Limb (tissue), 2 donors: Measurements from ENCODE around the gene MVB12B.

Source experiments
- DNase-seq, 2 donors: peaks; one replicate each; pipeline ENCODE4 v3.0.0-alpha.2; 2016; ENCODE audit errors: extremely low spot score in 2 of 2

Gene MVB12B

GRCh38 chr9:126381195-126381594 lies 54.6 kb downstream of the MVB12B start:
- DNase-seq: no peak

DNA sequence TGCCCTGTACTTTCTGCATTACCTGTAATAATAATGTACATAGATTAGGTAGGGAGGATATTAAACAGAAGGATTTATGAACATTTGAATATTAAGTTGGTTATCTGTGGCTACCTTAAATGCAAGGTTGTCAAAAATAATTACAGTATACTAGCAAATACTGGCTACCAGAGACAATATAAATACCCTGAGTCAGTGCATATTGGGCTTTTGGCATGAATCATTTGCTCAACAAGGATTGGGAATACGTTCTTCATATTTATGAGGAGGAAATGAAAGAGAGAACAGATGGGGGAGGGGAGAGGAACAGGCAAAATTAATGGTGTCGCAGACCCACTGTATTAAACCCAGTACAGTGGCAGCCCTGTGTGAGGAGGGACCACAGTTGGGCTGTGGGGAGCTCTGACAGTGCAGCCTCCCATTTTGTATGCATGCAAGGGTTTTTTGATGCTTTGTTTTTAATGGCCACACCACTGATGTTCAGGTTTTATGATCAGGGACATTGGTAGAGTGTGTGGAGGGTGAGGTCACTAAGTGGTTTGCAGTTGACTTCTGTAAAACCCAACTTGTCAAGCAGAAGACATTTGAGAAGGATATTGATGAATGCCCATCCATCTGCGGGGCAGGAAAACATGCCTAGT lies 56.9 kb downstream of the MVB12B start:
- DNase-seq: no peak

DNA sequence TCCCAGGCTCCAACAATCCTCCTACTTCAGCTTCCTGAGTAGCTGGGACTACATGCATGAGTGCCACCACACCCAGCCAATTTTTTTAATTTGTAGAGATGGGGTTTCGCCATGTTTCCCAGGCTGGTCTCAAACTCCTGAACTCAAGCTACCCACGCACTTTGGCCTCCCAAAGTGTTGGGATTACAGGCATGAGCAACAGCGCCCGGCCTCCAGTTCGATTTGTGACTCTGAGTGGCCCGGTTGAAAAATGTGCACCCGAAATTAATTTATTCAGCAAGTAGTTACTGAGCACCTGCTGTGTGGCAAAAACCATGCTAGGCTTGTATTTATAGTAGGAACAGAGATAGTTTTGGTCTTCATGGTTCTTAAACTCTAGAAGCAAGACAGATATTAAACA lies 58.3 kb downstream of the MVB12B start:
- no peak for DNase-seq

DNA sequence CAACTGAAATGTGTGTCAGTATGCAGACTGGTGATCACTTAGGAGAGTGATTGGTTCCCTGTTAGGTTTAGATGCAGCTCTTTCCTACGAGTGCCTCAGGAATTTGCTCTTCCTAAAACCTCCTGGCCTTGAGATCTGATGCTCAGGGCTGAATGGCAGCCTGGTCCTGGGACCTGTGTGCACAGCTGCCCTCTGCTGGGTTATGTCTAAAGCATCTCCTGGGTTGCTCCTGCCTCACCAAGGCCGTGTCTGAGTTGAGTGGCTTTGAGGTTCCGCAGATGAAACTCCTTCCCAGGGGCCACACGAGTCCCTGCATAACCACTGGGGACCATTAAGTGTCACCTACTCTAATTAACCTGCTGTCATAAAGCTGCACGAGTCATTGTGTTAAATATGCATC lies 59.5 kb downstream of the MVB12B start:
- DNase-seq: no peak

- no peak for DNase-seq
Measured at GRCh38 chr9:126386776-126387175, 60.1 kb downstream of the MVB12B start.

DNA sequence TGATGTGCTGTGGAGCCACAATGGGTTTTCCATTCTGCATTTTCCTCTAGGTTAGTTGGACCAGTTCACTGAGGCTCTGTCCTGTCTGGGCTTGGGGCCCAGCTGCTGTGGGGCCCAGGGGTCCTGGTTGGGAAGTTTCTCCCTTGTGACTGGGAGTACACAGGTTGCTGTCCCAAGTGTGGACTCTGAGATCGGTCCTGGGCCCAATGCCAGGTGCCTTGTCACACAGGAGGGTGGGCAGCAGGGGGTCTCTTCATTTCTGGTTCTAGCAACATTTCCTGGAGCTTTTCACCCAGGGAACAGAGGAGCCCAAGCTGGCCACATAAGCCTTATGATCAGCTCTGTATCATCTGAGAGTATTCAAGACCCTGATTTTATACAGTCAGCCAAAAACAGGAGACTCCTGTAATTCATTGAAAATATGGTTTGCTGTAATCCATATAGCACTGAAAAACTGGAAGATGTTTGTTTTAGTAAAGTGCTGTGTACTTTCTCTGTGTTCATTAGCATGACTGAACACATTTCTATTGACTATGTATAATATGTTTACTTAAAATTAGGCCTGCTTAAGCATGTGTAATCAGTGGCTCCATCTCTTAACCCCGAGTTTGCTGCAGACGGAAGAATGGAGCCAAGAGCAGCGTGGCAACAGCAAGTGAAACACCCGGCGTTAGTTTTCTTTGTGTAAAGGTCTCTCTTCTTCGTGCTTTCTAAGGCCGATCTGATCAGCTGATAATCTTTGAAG lies 62.5 kb downstream of the MVB12B start:
- no peak for DNase-seq

GRCh38 chr9:126389992-126390391 lies 63.4 kb downstream of the MVB12B start:
- no peak for DNase-seq

DNA sequence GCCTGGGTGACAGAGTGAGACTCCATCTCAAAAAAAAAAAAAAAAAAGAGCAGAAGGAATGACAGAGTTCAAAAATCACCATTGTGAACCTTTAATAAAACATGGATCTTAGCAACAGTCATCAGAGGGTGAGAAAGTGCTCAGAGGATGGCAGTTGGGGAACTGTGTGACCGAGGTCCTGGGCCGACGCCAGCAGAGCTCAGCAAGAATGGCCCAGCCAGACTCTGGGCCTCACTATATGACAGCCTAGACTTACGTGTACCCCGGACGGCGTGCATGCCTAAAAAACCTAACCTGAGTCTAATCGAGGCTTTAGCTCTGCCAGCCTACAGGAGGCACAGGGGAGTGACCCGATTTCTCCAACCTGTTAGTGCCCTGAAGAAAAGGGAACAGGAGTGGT lies 64.3 kb downstream of the MVB12B start:
- DNase-seq: no peak

DNA sequence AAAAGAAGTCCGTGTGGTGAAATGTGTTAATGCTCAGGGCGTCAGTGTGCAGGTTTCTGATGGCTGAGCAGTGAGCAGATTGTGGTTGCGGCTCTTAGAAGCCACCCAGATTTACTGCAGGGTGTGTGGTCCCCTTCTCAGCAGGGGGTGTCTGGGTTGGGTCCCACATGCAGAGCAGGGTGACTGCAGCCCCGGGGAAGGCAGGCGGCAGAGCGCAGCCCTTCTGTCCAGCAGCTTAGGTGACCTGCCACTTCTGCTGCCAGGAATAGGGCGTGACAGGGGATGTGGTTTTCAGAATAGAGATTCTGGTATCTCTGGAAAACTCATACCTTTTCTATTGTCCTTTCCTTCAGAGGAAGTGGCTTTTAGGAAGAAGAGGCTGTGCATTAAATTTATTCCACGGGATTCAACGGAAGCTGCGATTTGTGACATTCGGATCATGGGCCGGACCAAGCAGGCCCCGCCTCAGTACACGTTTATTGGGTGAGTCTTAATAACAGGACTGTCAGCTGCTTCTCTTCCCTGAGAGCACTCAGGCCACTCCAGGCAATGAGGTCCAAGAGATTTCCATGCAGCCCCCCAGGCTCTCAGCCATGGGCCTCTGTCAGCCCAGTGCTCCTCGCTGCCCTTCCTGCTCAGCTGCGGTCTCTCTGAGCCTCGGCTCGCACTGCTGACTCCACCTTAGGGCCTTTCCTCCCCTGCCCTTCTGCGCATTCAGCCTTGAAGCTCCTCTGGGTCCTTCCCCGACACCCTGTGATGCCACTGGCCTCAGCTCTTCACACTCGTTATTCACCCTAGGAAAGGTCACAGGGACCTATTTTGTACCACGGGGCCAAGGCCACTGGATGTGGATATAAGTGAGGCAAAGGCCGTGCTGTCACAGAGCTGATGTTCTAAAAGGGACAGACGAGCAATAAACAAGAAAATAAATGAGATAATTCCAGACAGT lies 65.4 kb downstream of the MVB12B start:
- DNase-seq: no peak

- no peak for DNase-seq
Measured at GRCh38 chr9:126392662-126393371, 66.2 kb downstream of the MVB12B start.

GRCh38 chr9:126393876-126394275 lies 67.2 kb downstream of the MVB12B start:
- DNase-seq: no peak

- no peak for DNase-seq
Measured at GRCh38 chr9:126394802-126395201, 68.2 kb downstream of the MVB12B start.

DNA sequence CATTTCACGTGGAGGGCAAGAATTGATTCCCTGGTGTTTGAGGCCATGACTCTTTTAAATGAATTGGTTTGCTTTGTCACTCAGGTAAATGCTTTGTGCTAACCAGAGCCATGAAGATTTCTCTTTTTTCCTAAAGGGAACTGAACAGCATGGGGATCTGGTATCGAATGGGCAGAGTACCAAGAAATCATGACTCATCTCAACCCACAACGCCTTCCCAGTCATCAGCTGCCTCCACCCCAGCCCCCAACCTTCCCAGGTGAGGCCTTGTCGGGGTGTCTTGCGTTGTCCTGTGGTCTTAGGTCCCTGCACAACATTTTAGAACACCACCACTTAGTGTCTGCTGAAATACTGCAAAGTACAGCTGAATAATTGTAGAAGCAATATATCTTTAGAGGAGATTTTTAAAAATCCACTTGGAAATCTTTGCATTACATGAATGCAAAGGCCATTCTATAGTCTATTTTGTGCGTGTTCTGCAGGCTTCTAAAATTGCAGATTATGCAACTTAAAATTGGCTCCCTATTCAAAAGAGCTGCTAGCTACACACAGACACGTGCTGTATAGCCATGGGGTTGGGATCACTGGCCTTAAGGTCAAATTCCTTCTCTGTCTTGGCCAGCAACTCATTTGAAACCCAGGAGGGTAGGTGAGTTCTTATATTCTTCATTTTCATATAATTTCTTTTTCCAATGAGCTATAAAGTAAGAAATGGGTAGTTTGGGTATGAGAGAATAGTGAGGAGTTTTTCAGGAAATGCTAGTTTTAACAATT lies 69.0 kb downstream of the MVB12B start:
- DNase-seq: no peak

GRCh38 chr9:126397056-126397455 lies 70.4 kb downstream of the MVB12B start:
- DNase-seq: no peak

- DNase-seq: peak; percentile 68 to 93
Measured at GRCh38 chr9:126398403-126399058, 71.9 kb downstream of the MVB12B start.

- no peak for DNase-seq
Measured at GRCh38 chr9:126399251-126399650, 72.6 kb downstream of the MVB12B start.

DNA sequence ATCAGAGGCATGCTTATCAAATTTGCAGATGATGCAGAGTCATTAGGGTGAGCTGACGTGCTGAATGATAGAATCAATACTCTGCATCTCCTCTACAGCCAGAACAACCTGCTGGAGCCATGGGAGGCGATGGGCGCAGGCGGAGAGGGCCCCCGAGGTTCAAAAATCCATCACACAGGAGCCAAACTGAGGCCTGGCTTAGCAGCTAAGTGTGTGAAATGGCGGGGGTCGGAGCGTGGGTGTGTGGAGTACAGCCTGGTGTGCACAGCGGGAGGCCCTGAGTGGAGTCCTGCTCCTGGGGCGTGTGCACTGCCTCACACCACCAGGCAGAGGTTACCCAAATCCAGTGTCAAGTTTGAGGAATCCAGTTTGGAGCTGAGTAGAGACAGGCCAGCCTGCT lies 73.2 kb downstream of the MVB12B start:
- no peak for DNase-seq

DNA sequence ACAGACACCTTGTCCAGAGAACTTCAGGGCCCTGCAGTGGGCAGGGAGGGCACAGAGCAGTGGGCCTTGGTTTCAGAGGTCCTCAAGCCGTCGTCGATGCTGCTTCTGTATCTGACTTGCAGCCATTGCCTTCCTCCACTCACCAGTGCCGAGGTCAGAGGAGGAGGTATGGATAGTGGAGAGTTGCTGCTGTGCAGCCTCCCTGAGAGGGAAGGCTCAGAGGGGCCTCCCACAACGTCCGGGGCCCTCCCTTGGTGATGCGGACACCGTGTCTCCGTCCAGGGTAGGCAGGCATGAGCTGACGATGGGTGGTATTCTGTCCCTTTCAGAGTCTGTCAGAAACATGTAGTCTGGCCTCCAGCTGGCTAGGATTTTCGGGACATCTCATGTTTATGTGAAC lies 73.9 kb downstream of the MVB12B start:
- no peak for DNase-seq

DNA sequence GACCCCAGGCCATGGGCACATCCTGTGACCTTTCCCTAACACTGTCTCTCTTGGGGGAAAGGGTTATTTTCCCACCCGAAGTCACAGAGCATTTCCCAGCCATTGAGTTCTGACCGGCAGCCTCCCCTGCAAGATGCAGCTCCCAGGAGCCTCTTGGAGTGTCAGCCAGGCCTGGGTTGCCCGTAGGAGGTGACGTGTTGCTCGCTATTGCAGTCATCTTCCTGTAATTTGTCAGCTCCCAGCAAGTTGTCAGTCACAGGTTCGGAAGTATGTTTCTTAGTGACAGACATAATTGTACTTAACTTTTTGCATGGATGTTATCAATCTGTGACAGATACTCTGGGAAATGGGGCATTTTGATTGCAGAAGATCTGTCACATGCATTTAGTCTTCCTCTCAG lies 74.5 kb downstream of the MVB12B start:
- no peak for DNase-seq

GRCh38 chr9:126401581-126401980 lies 75.0 kb downstream of the MVB12B start:
- no peak for DNase-seq
